HG03575 (cell line): ENCODE results near the gene GJA9.
"Not testable (repeated sequence)": the region's sequence is repeated elsewhere in the genome, so short reads cannot be mapped to it uniquely, and the experiment has no call there.

Experiments used
- ATAC-seq: cut with Tn5 transposase; IDR thresholded peaks from one replicate; pipeline ENCODE4 v1.9.1; 2021; ENCODE audit not compliant: unreplicated experiment, insufficient number of reproducible peaks, low FRiP score; ENCODE audit errors: extremely low read depth

GJA9 gene

GRCh38 chr1:38888423-38889333 is 7.3 kb upstream of the GJA9 start:
- ATAC-seq = no peak

- ATAC-seq = no peak
Observed at GRCh38 chr1:38885092-38885491, 3.7 kb upstream of the GJA9 start.

GRCh38 chr1:38875811-38876210 is 5.6 kb downstream of the GJA9 start:
- no peak for ATAC-seq

GRCh38 chr1:38873027-38873969 is 8.1 kb downstream of the GJA9 start, which contains the start of gene MYCBP:
TSS of gene MYCBP (minus strand) at chr1:38873348. CDS start at chr1:38873305, 43 bp downstream.
- ATAC-seq = peak; percentile 48

- no peak for ATAC-seq
Observed at GRCh38 chr1:38872401-38873026, 8.9 kb downstream of the GJA9 start.

- no peak for ATAC-seq
Observed at GRCh38 chr1:38870996-38871395, 10.4 kb downstream of the GJA9 start.

- no peak for ATAC-seq
Observed at GRCh38 chr1:38867208-38867607, 14.2 kb downstream of the GJA9 start.

- ATAC-seq = no peak
Observed at GRCh38 chr1:38865112-38865715, 16.2 kb downstream of the GJA9 start.

- ATAC-seq = no peak
Observed at GRCh38 chr1:38860454-38860795, 21.0 kb downstream of the GJA9 start.

GRCh38 chr1:38859561-38860453 is 21.6 kb downstream of the GJA9 start, which contains the start of gene RRAGC:
TSS of gene RRAGC (minus strand) at chr1:38859772. CDS start at chr1:38859646, 126 bp downstream.
- no peak for ATAC-seq

- no peak for ATAC-seq
Observed at GRCh38 chr1:38858833-38859560, 22.4 kb downstream of the GJA9 start.

- no peak for ATAC-seq
Observed at GRCh38 chr1:38852780-38853179, 28.6 kb downstream of the GJA9 start.

- ATAC-seq = no peak
Observed at GRCh38 chr1:38848071-38848470, 33.3 kb downstream of the GJA9 start.

- no peak for ATAC-seq
Observed at GRCh38 chr1:38846210-38846609, 35.2 kb downstream of the GJA9 start.

GRCh38 chr1:38845088-38845487 is 36.3 kb downstream of the GJA9 start:
- ATAC-seq = not testable (repeated sequence)

- no peak for ATAC-seq
Observed at GRCh38 chr1:38840281-38840680, 41.1 kb downstream of the GJA9 start.

GRCh38 chr1:38839363-38839762 is 42.0 kb downstream of the GJA9 start:
- ATAC-seq = no peak
